A673 (cell line): ENCODE data around the gene KRT73. TPM values are rescaled to one million over a fixed set of nuclear protein-coding genes. Genes with fewer than 3 reads are reported as not detected.

Experiments used
- BruUV-seq: library from RNA; stranded (reverse); fragments of 400-500 nt; replicated peaks from 2 replicates; lab custom pipeline; 2021; lab: Mats Ljungman, UMichigan
- CTCF ChIA-PET: fragments of 300-600 bp; sonication (Branson Sonifier 250); formaldehyde crosslinking; loops from one replicate; lab custom pipeline; 2022; ENCODE audit warnings: antibody characterized with exemption; lab: Charles Lee
- POLR2A ChIA-PET: fragments of 300-600 bp; sonication (Branson Sonifier 250); formaldehyde crosslinking; loops from one replicate; lab custom pipeline; 2022; ENCODE audit warnings: antibody characterized with exemption; ENCODE audit not compliant: low non-redundant PET; lab: Charles Lee
- DNase-seq: peaks from one replicate; pipeline ENCODE4 v3.0.0-alpha.2; 2015; ENCODE audit warnings: low spot score
- H3K27ac ChIP-seq: fragments of 200-600 bp; sonication (generic); 2 replicates; pipeline ENCODE4 v1.5.1; 2016; ENCODE audit warnings: mixed run types, low read depth, mild to moderate bottlenecking, mixed read lengths, antibody characterized with exemption, low read length; ENCODE audit not compliant: poor library complexity, severe bottlenecking
- H3K27me3 ChIP-seq: fragments of 200-600 bp; sonication (generic); replicated peaks from 2 replicates; pipeline ENCODE4 v1.6.1; 2017; ENCODE audit warnings: mixed run types, low read depth, mild to moderate bottlenecking, mixed read lengths, antibody characterized with exemption, low read length; ENCODE audit not compliant: insufficient read depth, poor library complexity
- H3K36me3 ChIP-seq: fragments of 200-600 bp; sonication (generic); 2 replicates; pipeline ENCODE4 v1.6.1; 2016; ENCODE audit warnings: mixed run types, mild to moderate bottlenecking, mixed read lengths, antibody characterized with exemption, low read length; ENCODE audit not compliant: insufficient read depth, poor library complexity, severe bottlenecking
- H3K4me1 ChIP-seq: fragments of 200-600 bp; sonication (generic); 2 replicates; pipeline ENCODE4 v1.6.1; 2017; ENCODE audit warnings: mixed run types, mild to moderate bottlenecking, mixed read lengths, antibody characterized with exemption, low read length; ENCODE audit not compliant: insufficient read depth, poor library complexity, severe bottlenecking
- H3K4me3 ChIP-seq: fragments of 200-600 bp; sonication (generic); 2 replicates; pipeline ENCODE4 v1.5.1; 2016; ENCODE audit warnings: low read depth, mixed run types, mild to moderate bottlenecking, mixed read lengths, low read length; ENCODE audit not compliant: poor library complexity, severe bottlenecking
- H3K9me3 ChIP-seq: fragments of 200-600 bp; sonication (generic); 2 replicates; pipeline ENCODE4 v1.6.1; 2016; ENCODE audit warnings: mixed run types, low read depth, mild to moderate bottlenecking, mixed read lengths, antibody characterized with exemption, low read length; ENCODE audit not compliant: poor library complexity, severe bottlenecking
- CTCF ChIP-seq: fragments of 300-800, 200-600 bp; sonication (generic); conservative IDR thresholded peaks from 2 replicates; pipeline ENCODE4 v1.5.1; 2017; ENCODE audit warnings: low read depth, mild to moderate bottlenecking, antibody characterized with exemption, low read length, moderate library complexity, mixed read lengths
- EZH2 ChIP-seq: fragments of 200-600 bp; sonication (generic); IDR thresholded peaks from 2 replicates; pipeline ENCODE4 v1.6.1; 2017; ENCODE audit warnings: borderline replicate concordance, low read depth, mild to moderate bottlenecking, mixed read lengths, antibody characterized with exemption, low read length; ENCODE audit not compliant: poor library complexity, severe bottlenecking
- intact Hi-C: fragments of 100-400 bp; cut with micrococcal nuclease; formaldehyde crosslinking; loops from one replicate; pipeline ENCODE4 v1.10.0; 2022; ENCODE audit not compliant: unreplicated experiment
- total RNA-seq: library from RNA; stranded (reverse); gene quantifications from 2 replicates; pipeline ENCODE4 v1.2.3, GENCODE V29; 2021

Gene KRT73
- total RNA-seq, 1 experiment from 2014 or later, result not detected

GRCh38 chr12:52628111-52628507 lies 9.8 kb upstream of the KRT73 start:
- TF ChIP-seq EZH2, result no peak
- no peak for TF ChIP-seq CTCF
- POLR2A ChIA-PET, result no interaction called here
- H3K27me3 ChIP-seq, result no peaks in the 10 kb centered on the region
- H3K4me1 ChIP-seq, result no peaks in the 10 kb centered on the region
- intact Hi-C loops, result no loop called here
- CTCF ChIA-PET, result no interaction called here
- H3K4me3 ChIP-seq, result no peak overlapping the region
- H3K36me3 ChIP-seq, result no peaks in the 10 kb centered on the region
- BruUV-seq, result no TSS peak
- DNase-seq, result no peak
- no peaks in the 10 kb centered on the region for H3K9me3 ChIP-seq
- H3K27ac ChIP-seq, result no peak overlapping the region

- Histone ChIP-seq H3K9me3 (no peaks in the 10 kb centered on the region), H3K4me1 (no peaks in the 10 kb centered on the region), H3K36me3 (no peaks in the 10 kb centered on the region), H3K4me3 (no peak overlapping the region), H3K27ac (no peak overlapping the region), H3K27me3 (no peaks in the 10 kb centered on the region)
- no peak for DNase-seq
- BruUV-seq, result no TSS peak
- intact Hi-C loops, result no loop called here
- CTCF ChIA-PET, result no interaction called here
- no peak for TF ChIP-seq EZH2
- TF ChIP-seq CTCF, result no peak
- POLR2A ChIA-PET, result no interaction called here
Observed at GRCh38 chr12:52627395-52628110, 9.2 kb upstream of the KRT73 start.

GRCh38 chr12:52622349-52622748 lies 4.0 kb upstream of the KRT73 start:
- TF ChIP-seq EZH2, result no peak
- TF ChIP-seq CTCF, result no peak
- POLR2A ChIA-PET, result no interaction called here
- no TSS peak for BruUV-seq
- H3K4me3 ChIP-seq, result no peak overlapping the region
- intact Hi-C loops, result no loop called here
- CTCF ChIA-PET, result no interaction called here
- H3K36me3 ChIP-seq, result no peaks in the 10 kb centered on the region
- H3K27me3 ChIP-seq, result no peaks in the 10 kb centered on the region
- H3K4me1 ChIP-seq, result no peaks in the 10 kb centered on the region
- no peaks in the 10 kb centered on the region for H3K9me3 ChIP-seq
- no peak for DNase-seq
- no peak overlapping the region for H3K27ac ChIP-seq
